ENCODE results near the gene UCK2.

UCK2 gene

DNA sequence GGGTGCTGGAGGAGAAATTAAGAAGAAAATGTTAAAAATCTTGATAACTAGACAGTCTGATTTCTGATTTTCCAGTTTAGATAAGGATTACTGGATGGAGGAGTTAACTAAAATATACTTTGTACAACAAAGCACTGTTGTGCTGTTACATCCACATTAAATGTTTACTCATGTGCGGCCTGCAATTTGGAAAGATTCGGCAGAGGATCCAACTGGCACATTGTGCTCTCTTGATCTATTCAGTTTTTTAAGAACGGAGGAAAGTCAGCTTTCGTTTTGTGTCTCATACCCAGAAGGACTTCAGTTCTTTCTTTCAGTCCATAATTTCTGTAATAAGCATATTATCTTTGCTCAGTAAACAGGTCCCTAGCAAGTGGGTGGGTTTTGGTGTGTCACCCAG, 52.5 kb downstream of the UCK2 start:
- DNase-seq (ENCODE audit: low read depth in 1 of 2, low spot score in 1 of 2) = no peak

GRCh38 chr1:165880993-165881392, 53.6 kb downstream of the UCK2 start:
- no peak for DNase-seq (ENCODE audit: low read depth in 1 of 2, low spot score in 1 of 2)

DNA sequence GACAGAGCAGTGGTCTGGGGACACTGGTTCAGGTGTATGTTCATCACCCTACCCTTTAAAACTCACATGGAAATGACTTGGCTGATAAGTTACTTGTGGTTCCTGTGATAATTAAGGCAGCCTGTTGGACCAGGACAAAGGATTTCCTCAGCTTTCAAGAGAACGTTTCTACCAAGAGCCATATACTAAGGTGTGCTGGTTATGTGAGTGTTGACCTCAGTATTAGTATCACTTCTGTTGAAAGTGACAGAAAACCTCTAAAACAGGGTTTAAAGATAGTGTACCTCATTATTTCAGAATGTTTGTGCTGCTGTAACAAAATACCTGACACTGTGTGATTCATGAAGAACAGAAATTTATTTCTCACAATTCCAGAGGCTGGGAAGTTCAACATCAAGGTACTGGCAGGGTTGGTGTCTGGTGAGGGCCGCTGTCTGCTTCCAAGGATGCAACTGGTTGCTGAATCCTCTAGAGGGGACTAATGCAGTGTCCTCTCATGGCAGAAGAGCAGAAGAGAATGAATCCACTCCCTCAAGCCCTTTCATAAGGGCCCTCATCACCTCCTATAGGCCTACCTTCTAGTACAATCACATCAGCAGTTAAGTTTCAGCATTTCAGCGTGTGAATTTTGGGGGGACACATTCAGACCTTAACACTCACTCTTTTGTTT, 54.9 kb downstream of the UCK2 start:
- DNase-seq (ENCODE audit: low read depth in 1 of 2, low spot score in 1 of 2) = no peak

- no peak for DNase-seq (ENCODE audit: low read depth in 1 of 2, low spot score in 1 of 2)
Observed at GRCh38 chr1:165883056-165883455, 55.6 kb downstream of the UCK2 start.

- no peak for DNase-seq (ENCODE audit: low read depth in 1 of 2, low spot score in 1 of 2)
Observed at GRCh38 chr1:165884009-165884689, 56.7 kb downstream of the UCK2 start.

GRCh38 chr1:165884690-165885304, 57.4 kb downstream of the UCK2 start:
- no peak for DNase-seq (ENCODE audit: low read depth in 1 of 2, low spot score in 1 of 2)

- DNase-seq (ENCODE audit: low read depth in 1 of 2, low spot score in 1 of 2) = no peak
Observed at GRCh38 chr1:165885305-165885694, 57.9 kb downstream of the UCK2 start.

DNA sequence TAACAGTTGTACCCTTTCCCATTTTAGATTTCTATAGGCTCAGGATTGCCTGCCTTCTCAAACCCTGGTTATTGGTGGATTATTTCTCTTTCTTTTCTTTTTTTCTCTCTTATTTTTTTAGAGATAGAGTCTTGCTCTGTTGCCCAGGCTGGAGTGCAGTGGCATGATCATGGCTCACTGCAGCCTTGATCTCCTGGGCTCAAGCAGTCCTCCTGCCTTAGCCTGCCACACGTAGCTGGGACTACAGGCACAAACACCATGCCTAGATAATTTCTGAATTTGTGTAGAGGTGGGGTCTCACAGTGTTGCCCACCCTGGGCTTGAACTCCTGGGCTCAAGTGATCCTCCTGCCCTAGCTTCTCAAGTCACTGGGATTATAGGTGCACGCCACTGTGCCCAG, 58.8 kb downstream of the UCK2 start:
- no peak for DNase-seq (ENCODE audit: low read depth in 1 of 2, low spot score in 1 of 2)

DNA sequence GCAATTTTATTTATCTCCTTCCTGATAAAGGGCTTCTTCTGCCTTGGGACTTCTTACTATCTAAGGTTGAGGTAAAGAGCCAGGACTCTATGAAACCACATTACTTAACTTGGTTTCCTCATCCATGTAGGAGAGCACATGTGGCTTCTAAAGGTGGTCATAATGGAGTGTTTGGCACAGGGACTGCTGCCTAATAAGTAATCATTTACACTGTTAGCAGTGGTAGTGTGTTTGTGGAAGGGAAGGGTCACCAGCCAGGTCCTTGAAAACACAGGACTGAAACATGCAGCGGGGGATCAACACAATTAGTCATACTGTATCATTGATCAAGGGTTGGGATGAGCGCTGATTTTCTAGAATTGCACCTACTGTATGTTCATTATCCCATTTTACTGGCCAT, 59.6 kb downstream of the UCK2 start:
- no peak for DNase-seq (ENCODE audit: low read depth in 1 of 2, low spot score in 1 of 2)

- DNase-seq (ENCODE audit: low read depth in 1 of 2, low spot score in 1 of 2) = no peak
Observed at GRCh38 chr1:165887877-165888551, 60.6 kb downstream of the UCK2 start.

DNA sequence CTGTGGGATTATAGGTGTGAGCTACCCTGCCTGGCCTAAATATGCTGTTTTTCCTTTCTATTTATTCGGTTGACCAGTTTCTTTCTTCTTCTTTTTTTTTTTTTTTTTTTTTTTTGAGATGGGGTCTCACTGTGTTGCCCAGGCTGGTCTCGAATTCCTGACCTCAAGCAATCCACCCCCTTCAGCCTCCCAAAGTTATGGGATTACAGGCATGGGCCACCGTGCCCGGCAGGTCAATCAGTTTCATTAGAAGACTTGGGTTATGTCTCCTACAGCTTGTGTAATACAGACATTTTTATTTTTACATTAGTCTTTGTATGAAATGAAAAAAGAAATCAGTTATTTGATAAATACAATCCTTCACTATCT, 61.1 kb downstream of the UCK2 start:
- DNase-seq (ENCODE audit: low read depth in 1 of 2, low spot score in 1 of 2) = no peak

- DNase-seq (ENCODE audit: low read depth in 1 of 2, low spot score in 1 of 2) = no peak
Observed at GRCh38 chr1:165890684-165891083, 63.3 kb downstream of the UCK2 start.

GRCh38 chr1:165891111-165891860, 63.9 kb downstream of the UCK2 start:
- DNase-seq (ENCODE audit: low read depth in 1 of 2, low spot score in 1 of 2) = no peak

DNA sequence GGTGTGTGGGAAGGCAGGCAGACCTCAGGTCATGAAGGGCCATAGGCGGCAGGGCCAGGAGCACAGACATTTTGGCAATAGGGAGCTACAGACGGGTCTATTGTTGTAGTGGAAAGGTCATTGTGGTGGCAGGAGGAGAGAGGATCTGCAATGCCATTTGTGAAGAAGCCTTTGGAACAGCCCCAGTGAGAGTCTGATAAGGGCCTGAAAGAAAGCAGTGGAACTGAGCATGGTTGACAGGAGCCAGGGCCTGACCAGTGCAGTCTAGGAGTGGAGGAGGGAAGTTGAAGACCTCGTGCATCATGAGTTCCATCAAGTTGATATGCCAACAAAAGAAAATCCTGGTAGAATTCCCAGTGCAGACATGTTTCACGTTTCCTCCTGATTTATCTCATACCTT, 65.5 kb downstream of the UCK2 start:
- DNase-seq (ENCODE audit: low read depth in 1 of 2, low spot score in 1 of 2) = no peak

DNA sequence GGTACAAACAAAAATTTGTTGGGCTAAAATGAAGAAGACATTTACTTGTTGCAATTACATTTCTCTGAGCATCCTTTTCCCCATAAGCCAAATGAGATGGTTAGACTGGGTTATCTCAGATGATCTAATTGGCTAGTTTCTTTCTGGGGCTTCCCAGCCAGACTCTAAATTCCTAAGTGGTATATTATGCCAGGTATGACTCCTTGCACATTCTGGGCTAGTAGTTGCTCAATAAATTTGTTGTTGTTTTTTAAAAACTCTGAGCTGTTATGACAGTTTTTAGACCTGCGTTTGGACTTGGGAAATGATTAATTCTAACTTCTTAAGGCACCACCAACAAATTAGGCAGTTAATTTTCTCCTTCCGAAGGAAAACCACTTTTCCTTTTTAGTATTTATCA, 66.1 kb downstream of the UCK2 start:
- no peak for DNase-seq (ENCODE audit: low read depth in 1 of 2, low spot score in 1 of 2)

DNA sequence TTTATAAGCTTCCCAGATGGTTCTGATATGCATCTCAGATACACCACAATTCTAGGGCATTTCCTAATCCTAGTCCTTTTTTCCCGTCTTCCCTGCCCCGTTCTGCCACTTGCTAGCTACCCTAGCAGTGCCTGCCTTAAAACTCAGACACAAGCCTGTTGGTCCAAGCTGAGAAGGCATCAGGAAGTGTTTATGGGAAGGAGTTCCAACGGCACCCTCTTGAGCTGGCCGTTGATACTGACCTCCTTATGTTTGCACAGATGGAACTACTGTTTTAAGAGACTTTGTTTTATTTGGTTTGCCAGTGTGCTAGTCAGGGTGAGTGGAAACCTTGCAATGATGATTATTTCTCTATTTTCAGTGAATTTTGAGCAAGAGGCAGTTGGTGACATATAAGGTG, 67.2 kb downstream of the UCK2 start:
- DNase-seq (ENCODE audit: low read depth in 1 of 2, low spot score in 1 of 2) = no peak

DNA sequence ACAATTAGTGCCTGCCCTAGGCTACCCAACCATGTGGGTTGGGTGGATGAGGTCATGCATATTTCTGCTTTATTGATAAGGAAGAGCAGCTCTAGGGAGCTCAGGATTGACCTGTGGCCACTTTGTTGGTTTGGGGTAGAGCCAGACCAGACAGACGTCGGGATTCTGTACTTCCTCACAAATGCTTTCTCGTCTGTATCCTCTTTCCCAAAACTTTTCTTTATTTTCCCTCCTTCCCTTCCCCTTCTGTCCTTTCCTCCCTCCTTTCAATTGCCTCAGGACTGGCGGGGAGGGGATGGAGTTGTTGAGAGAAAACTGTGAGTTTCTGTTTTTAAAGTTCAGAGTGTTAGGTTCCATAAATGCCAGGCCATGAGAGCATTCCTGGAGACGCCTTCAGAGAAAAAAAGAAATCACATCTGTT, 68.0 kb downstream of the UCK2 start:
- no peak for DNase-seq (ENCODE audit: low read depth in 1 of 2, low spot score in 1 of 2)

- no peak for DNase-seq (ENCODE audit: low read depth in 1 of 2, low spot score in 1 of 2)
Observed at GRCh38 chr1:165896277-165896676, 68.9 kb downstream of the UCK2 start.

DNA sequence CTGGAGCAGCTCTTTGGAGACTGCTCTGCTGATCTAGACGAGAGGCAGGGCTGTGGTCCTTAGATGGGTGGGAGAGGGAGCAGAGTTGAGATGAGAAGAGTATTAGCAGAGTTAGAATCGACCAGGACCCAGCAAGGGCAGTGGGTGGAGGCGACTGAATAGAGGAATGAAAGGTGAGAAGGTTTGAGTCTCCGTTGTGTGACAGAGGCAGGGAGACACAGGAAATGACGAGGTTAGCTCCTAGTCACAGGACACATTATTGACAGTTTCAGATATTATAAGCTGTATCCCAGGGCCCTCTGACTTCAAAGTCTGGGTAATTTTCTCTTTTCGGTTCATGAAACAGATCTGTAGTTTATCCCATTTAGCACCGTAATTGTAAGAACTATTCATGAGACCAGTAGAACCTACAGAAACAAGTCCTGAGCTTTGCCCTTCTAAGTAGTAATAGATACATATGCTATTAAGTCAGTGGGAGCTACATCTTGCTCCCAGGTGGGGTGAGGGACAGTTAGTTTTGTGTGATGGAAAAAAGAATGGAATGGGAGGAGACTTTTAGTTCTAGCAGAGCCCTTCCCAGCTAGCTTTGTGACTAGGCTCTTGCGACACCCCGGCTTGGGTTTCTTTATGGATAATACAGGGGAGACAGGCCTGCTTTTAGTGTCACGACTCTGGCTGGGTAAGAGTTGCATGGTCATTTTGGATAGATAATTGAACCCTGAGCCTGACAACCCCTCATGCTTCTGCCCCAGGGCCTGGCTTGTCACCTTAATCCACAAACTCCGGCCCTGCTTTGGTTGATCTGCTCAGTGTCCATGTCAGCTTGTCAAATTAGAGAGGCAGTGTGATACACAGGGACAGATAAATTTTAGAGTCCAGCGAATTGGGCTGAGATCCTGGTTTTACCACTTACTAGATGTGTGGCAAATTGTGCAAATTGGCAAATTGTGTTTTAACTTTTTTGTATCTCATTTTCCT, 70.2 kb downstream of the UCK2 start:
- no peak for DNase-seq (ENCODE audit: low read depth in 1 of 2, low spot score in 1 of 2)

DNA sequence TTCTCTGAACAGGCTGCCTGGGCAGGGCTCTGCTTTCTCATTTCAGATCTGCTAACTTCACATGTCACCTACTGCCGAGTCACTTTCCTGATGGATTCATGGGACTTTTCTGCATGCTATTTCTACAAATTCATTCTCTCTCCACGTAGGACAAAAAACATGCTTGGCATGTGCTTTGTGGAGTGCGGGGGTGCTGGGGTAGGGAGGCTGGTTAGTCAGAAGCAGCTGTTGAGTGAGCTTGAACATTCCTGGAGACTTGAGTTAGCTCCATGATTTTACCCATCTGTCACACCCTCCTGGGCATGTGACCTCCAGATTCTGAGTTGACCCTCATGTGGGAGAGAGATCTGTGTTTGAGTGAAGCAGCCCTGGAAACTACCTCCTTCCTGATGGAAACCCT, 71.4 kb downstream of the UCK2 start:
- DNase-seq (ENCODE audit: low read depth in 1 of 2, low spot score in 1 of 2) = no peak
